H1 (cell line): Measurements from ENCODE around the gene PAWR. TPM values are rescaled to one million over a fixed set of nuclear protein-coding genes. Genes with fewer than 3 reads are reported as not detected.

ENCODE experiments used
- CTCF ChIA-PET: fragments of 300-600 bp; sonication (Branson Sonifier 250); formaldehyde crosslinking; loops from one replicate; lab custom pipeline; 2021; ENCODE audit not compliant: partially characterized antibody; lab: Charles Lee
- POLR2A ChIA-PET: fragments of 300-600 bp; sonication (Branson Sonifier 250); formaldehyde crosslinking; loops from one replicate; lab custom pipeline; 2021; ENCODE audit warnings: inconsistent platforms; ENCODE audit not compliant: partially characterized antibody; lab: Charles Lee
- DNase-seq, 2 experiments: peaks; one replicate each; pipeline versions ENCODE4 v3.0.0 to v3.0.0-alpha.2; 2010 to 2022; ENCODE audit warnings: low spot score in 2 of 2, low read depth in 1 of 2, mixed read lengths in 1 of 2
- FAIRE-seq: peaks from 2 replicates; lab custom pipeline; 2011; peaks lifted over from hg19 to GRCh38; lab: Jason Lieb, UNC
- H2AFZ ChIP-seq: 2 replicates; pipeline ENCODE4 v1.8.1; 2012; ENCODE audit warnings: low read length, inconsistent platforms
- H2AK5ac ChIP-seq: 2 replicates; pipeline ENCODE4 v1.6.1; 2013; ENCODE audit warnings: low read depth, low read length
- H2BK120ac ChIP-seq: replicated peaks from 2 replicates; pipeline ENCODE3; 2013; ENCODE audit warnings: low read depth, low read length, inconsistent platforms
- H2BK12ac ChIP-seq: 2 replicates; pipeline ENCODE4 v1.6.1; 2013; ENCODE audit warnings: low read depth, low read length
- H2BK15ac ChIP-seq: 2 replicates; pipeline ENCODE4 v1.6.1; 2013; ENCODE audit warnings: low read length
- H2BK20ac ChIP-seq: 2 replicates; pipeline ENCODE4 v1.6.1; 2013; ENCODE audit warnings: low read length
- H2BK5ac ChIP-seq: 2 replicates; pipeline ENCODE4 v1.6.1; 2013; ENCODE audit warnings: low read depth, low read length
- H3K14ac ChIP-seq: 2 replicates; pipeline ENCODE4 v1.6.1; 2013; ENCODE audit warnings: inconsistent platforms; ENCODE audit not compliant: insufficient read length
- H3K18ac ChIP-seq: 2 replicates; pipeline ENCODE4 v1.6.1; 2013; ENCODE audit warnings: low read length; ENCODE audit errors: extremely low read depth
- H3K23ac ChIP-seq: 2 replicates; pipeline ENCODE4 v1.6.1; 2013; ENCODE audit warnings: inconsistent platforms; ENCODE audit not compliant: insufficient read length
- H3K23me2 ChIP-seq: 2 replicates; pipeline ENCODE4 v1.6.1; 2013; ENCODE audit warnings: low read depth, low read length
- H3K27ac ChIP-seq: 2 replicates; pipeline ENCODE4 v1.6.1; 2011; ENCODE audit warnings: low read depth, low read length, inconsistent platforms
- H3K27me3 ChIP-seq, 4 experiments: replicated peaks in 1 of 4; 1 replicate in 1 of 4; 2 replicates in 3 of 4; pipeline versions ENCODE4 v1.6.1 to v1.8.1; 2011 to 2013; ENCODE audit warnings: low read length in 3 of 4, mild to moderate bottlenecking in 3 of 4, inconsistent platforms in 2 of 4, mixed read lengths in 2 of 4, moderate library complexity in 1 of 4; ENCODE audit not compliant: control insufficient read depth in 3 of 4, insufficient read depth in 3 of 4; ENCODE audit errors: extremely low read depth in 1 of 4
- H3K36me3 ChIP-seq, 4 experiments: 2 replicates each; pipeline versions ENCODE4 v1.6.1 to v1.8.1; 2011 to 2013; ENCODE audit warnings: mild to moderate bottlenecking in 4 of 4, low read length in 3 of 4, moderate library complexity in 2 of 4, control low read depth in 1 of 4, inconsistent platforms in 1 of 4; ENCODE audit not compliant: insufficient read depth in 4 of 4, control insufficient read depth in 2 of 4
- H3K4ac ChIP-seq: replicated peaks from 2 replicates; pipeline ENCODE3; 2013; ENCODE audit warnings: low read length, low read depth, mixed read lengths, inconsistent platforms; ENCODE audit not compliant: insufficient read length
- H3K4me1 ChIP-seq, 4 experiments: replicated peaks in 1 of 4; 1 replicate in 1 of 4; 2 replicates in 3 of 4; pipeline versions ENCODE4 v1.6.1 to v1.8.1; 2011 to 2013; ENCODE audit warnings: low read length in 3 of 4, inconsistent platforms in 2 of 4, mixed read lengths in 1 of 4; ENCODE audit not compliant: insufficient read depth in 4 of 4, control insufficient read depth in 3 of 4
- H3K4me2 ChIP-seq, 2 experiments: 2 replicates each; pipeline versions ENCODE4 v1.6.1 to v1.8.1; 2011 to 2013; ENCODE audit warnings: low read depth in 2 of 2, low read length in 2 of 2, control low read depth in 1 of 2, inconsistent platforms in 1 of 2, mild to moderate bottlenecking in 1 of 2; ENCODE audit not compliant: insufficient read depth in 1 of 2
- H3K4me3 ChIP-seq, 4 experiments: fragments of 200-600, 300-600 bp in 1 of 4; sonication (generic), shearing (Covaris generic), sonication (Bioruptor Twin) in 1 of 4; 2 replicates each; pipeline versions ENCODE4 v1.5.1 to v1.8.1; 2011 to 2016; ENCODE audit warnings: low read length in 4 of 4, low read depth in 3 of 4, control low read depth in 2 of 4, inconsistent platforms in 2 of 4, mild to moderate bottlenecking in 2 of 4, mixed read lengths in 1 of 4, moderate library complexity in 1 of 4; ENCODE audit not compliant: insufficient read depth in 2 of 4; ENCODE audit errors: extremely low read depth in 1 of 4
- H3K56ac ChIP-seq: replicated peaks from 2 replicates; pipeline ENCODE3; 2013; ENCODE audit warnings: low read depth, mild to moderate bottlenecking, mixed read lengths, low read length, inconsistent platforms; ENCODE audit not compliant: insufficient read length
- H3K79me1 ChIP-seq: 2 replicates; pipeline ENCODE4 v1.6.1; 2013; ENCODE audit warnings: low read depth, low read length, control low read depth
- H3K79me2 ChIP-seq, 2 experiments: 2 replicates each; pipeline versions ENCODE4 v1.6.1 to v1.8.1; 2012 to 2013; ENCODE audit warnings: low read length in 2 of 2, mild to moderate bottlenecking in 2 of 2, inconsistent platforms in 1 of 2; ENCODE audit not compliant: insufficient read depth in 2 of 2, control insufficient read depth in 1 of 2
- H3K9ac ChIP-seq, 4 experiments: replicated peaks in 1 of 4; 1 replicate in 1 of 4; 2 replicates in 3 of 4; pipeline versions ENCODE4 v1.6.1 to v1.8.1; 2011 to 2013; ENCODE audit warnings: low read depth in 3 of 4, low read length in 3 of 4, control low read depth in 2 of 4, mild to moderate bottlenecking in 2 of 4, moderate library complexity in 2 of 4, inconsistent platforms in 1 of 4; ENCODE audit errors: extremely low read depth in 1 of 4
- H3K9me3 ChIP-seq, 2 experiments: 2 replicates each; pipeline versions ENCODE4 v1.6.1 to v1.8.1; 2012 to 2013; ENCODE audit warnings: mild to moderate bottlenecking in 2 of 2, moderate library complexity in 2 of 2, control low read depth in 1 of 2, inconsistent platforms in 1 of 2, low read depth in 1 of 2, low read length in 1 of 2, mixed read lengths in 1 of 2; ENCODE audit not compliant: insufficient read depth in 2 of 2
- H4K20me1 ChIP-seq, 2 experiments: replicated peaks in 1 of 2; 2 replicates each; pipeline versions ENCODE3 to v1.8.1; 2011 to 2013; ENCODE audit warnings: inconsistent platforms in 2 of 2, low read length in 2 of 2, mild to moderate bottlenecking in 1 of 2; ENCODE audit not compliant: insufficient read depth in 2 of 2, control insufficient read depth in 1 of 2
- H4K5ac ChIP-seq: 2 replicates; pipeline ENCODE4 v1.6.1; 2013; ENCODE audit warnings: low read length, low read depth, mixed read lengths, inconsistent platforms; ENCODE audit not compliant: insufficient read length
- H4K8ac ChIP-seq: 2 replicates; pipeline ENCODE4 v1.8.0; 2013; ENCODE audit warnings: mild to moderate bottlenecking, moderate library complexity, low read length, inconsistent platforms; ENCODE audit not compliant: insufficient read depth; ENCODE audit errors: extremely low read depth
- H4K91ac ChIP-seq: replicated peaks from 2 replicates; pipeline ENCODE3; 2013; ENCODE audit warnings: low read length, mixed read lengths, inconsistent platforms; ENCODE audit not compliant: insufficient read length
- CBX5 ChIP-seq: fragments of 300-800, 300-1000 bp; sonication (generic); IDR thresholded peaks from 2 replicates; pipeline ENCODE4 v1.7.1; 2016; ENCODE audit warnings: antibody characterized with exemption, low read length, low read depth
- CBX8 ChIP-seq: fragments of 300-800, 300-1000 bp; sonication (generic); IDR thresholded peaks from 2 replicates; pipeline ENCODE4 v1.7.1; 2016; ENCODE audit warnings: low read depth, low read length, borderline replicate concordance
- CEBPB ChIP-seq: IDR thresholded peaks from 2 replicates; pipeline ENCODE4 v1.6.1; 2012; ENCODE audit warnings: low read depth, low read length
- FOSL1 ChIP-seq: IDR thresholded peaks from 2 replicates; pipeline ENCODE4 v1.6.1; 2011; ENCODE audit warnings: mild to moderate bottlenecking, low read depth, low read length, moderate library complexity; ENCODE audit not compliant: insufficient read depth
- HDAC2 ChIP-seq, 2 experiments: fragments of 300-600 bp in 1 of 2; sonication (generic) in 1 of 2; IDR thresholded peaks; 2 replicates each; pipeline ENCODE4 v1.6.1; 2011 to 2012; ENCODE audit warnings: low read depth in 2 of 2, low read length in 2 of 2, mild to moderate bottlenecking in 2 of 2, moderate library complexity in 2 of 2, borderline replicate concordance in 1 of 2, inconsistent platforms in 1 of 2
- KDM4A ChIP-seq: IDR thresholded peaks from one replicate; pipeline ENCODE4 v1.7.1; 2012; ENCODE audit warnings: low read depth, mild to moderate bottlenecking, moderate library complexity, low read length, inconsistent platforms; ENCODE audit not compliant: severe bottlenecking
- NANOG ChIP-seq: IDR thresholded peaks from 2 replicates; pipeline ENCODE4 v1.6.1; 2011; ENCODE audit warnings: low read length, low read depth, mild to moderate bottlenecking, inconsistent platforms; ENCODE audit not compliant: insufficient read depth, poor library complexity, severe bottlenecking
- RNF2 ChIP-seq: fragments of 200-900, 300-1000 bp; sonication (generic); IDR thresholded peaks from 2 replicates; pipeline ENCODE4 v1.7.1; 2016; ENCODE audit warnings: borderline replicate concordance, low read depth, mild to moderate bottlenecking, antibody characterized with exemption, low read length; ENCODE audit not compliant: poor library complexity, severe bottlenecking; ENCODE audit errors: missing control alignments
- SIRT6 ChIP-seq: IDR thresholded peaks from one replicate; pipeline ENCODE4 v1.7.1; 2012; ENCODE audit warnings: low read length, inconsistent platforms
- SUZ12 ChIP-seq: fragments of 200-600 bp; sonication (generic); IDR thresholded peaks from 2 replicates; pipeline ENCODE4 v1.6.1; 2012; ENCODE audit warnings: mild to moderate bottlenecking, inconsistent platforms, low read length, moderate library complexity, mixed read lengths
- TAF1 ChIP-seq: IDR thresholded peaks from 2 replicates; pipeline ENCODE4 v1.6.1; 2011; ENCODE audit warnings: mild to moderate bottlenecking, low read depth, low read length
- whole genome bisulfite sequencing, 2 experiments: shearing (Covaris generic) in 1 of 2; methylation state at CpG; one replicate each; pipeline versions ENCODE4 v1.1.6 to v1.1.7; 2013 to 2015; ENCODE audit warnings: low lambda C conversion rate in 2 of 2, mixed read lengths in 2 of 2, inconsistent platforms in 1 of 2, low coverage in 1 of 2, missing lambda C conversion rate in 1 of 2; ENCODE audit not compliant: insufficient replicate concordance in 2 of 2, insufficient coverage in 1 of 2, insufficient read length in 1 of 2; ENCODE audit errors: extremely low coverage in 1 of 2, missing lambda C conversion rate in 1 of 2; 5-methylcytosine and 5-hydroxymethylcytosine counted together
- polyA plus RNA-seq, 7 experiments: library from polyadenylated mRNA; depleted of rRNA in 3 of 7; stranded (reverse) in 5 of 7; unstranded in 2 of 7; fragments of >200 nt in 5 of 7; fragments of 200-250 nt in 2 of 7; gene quantifications; 1 replicate in 5 of 7; 2 replicates in 1 of 7; 4 replicates in 1 of 7; pipeline versions ENCODE4 v1.2.1 to v1.2.3, GENCODE V29; 2011 to 2013; ENCODE audit warnings: missing spikeins in 2 of 7, mixed read lengths in 2 of 7
- total RNA-seq: library from RNA; stranded (reverse); fragmentation: NEBNext Ultra II Directional; extraction: Animal tissue kit (Norgen Biotek cat#: 25700); gene quantifications from 2 replicates; pipeline ENCODE4 v1.2.1, GENCODE V29; 2021
- TF ChIP-seq, protein P1 (sequence below): IDR thresholded peaks from 2 replicates; pipeline ENCODE4 v1.6.1; 2011; ENCODE audit warnings: low read length, improper control_type of control experiment

PAWR gene
- total and polyA plus RNA-seq, 2 of the 8 experiments (the other 6 are each of a cell fraction or from before 2014, with no cell fraction given): 28.3 to 327 TPM

DNA sequence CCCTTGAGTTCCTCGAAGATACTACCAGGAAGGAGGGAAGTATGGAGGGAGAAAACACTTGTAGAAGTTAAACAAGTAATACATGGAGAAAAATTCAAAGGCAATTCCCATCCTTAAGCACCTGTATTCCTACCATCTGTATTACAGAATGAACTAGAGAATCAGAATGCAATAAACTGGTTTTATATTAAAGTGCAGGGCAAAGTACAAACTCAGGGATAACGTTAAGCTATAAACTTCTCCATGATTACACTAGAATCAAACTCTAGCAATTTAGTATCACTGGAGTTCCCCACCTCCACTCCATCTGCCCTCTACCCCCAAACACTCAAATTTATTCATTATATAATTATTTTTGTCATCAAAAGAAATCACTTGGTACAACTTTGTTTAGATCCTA, 13.1 kb downstream of the PAWR start:
- Histone ChIP-seq H3K9me3 (no peaks in the 10 kb centered on the region), H2BK20ac (no peak overlapping the region), H3K36me3 (no peaks in the 10 kb centered on the region; a peak in 1 of 8 replicates), H2BK12ac (no peak overlapping the region), H3K27me3 (no peaks in the 10 kb centered on the region), H3K4me2 (no peak overlapping the region), H2AFZ (no peak overlapping the region), H3K14ac (no peak overlapping the region), H3K4ac (no peak overlapping the region), H3K79me1 (no peaks in the 10 kb centered on the region), H2BK15ac (no peak overlapping the region), H2BK5ac (no peak overlapping the region), H3K4me3 (no peak overlapping the region), H3K9ac (no peak overlapping the region), H3K23me2 (no peaks in the 10 kb centered on the region), H3K23ac (no peak overlapping the region), H4K91ac (no peak overlapping the region), H4K8ac (no peak overlapping the region), H2BK120ac (no peak overlapping the region), H3K56ac (no peak overlapping the region), H4K5ac (no peak overlapping the region), H2AK5ac (no peak overlapping the region), H3K79me2 (peaks cover 58 to 100% of the 10 kb centered on the region in 2 experiments), H3K27ac (no peak overlapping the region), H3K18ac (no peak overlapping the region), H4K20me1 (peaks cover 22 to 40% of the 10 kb centered on the region in 2 experiments), H3K4me1 (peaks cover 0 to 28% (median 11%) of the 10 kb centered on the region in 4 experiments; a peak in 5 of 7 replicates)
- WGBS, 2 experiments: 89% methylated on average over 2 of the region's 2 CpGs; no CpG with 5 or more reads in 1 of the 2 experiments
- no peak for DNase-seq
- no peak for FAIRE-seq
- ChIA-PET CTCF (no interaction called here), POLR2A (interaction anchor here (7.8 kb wide), 1 partner anchor 11 kb away, joined by 91 read pairs; the partner anchor contains the start of gene PAWR)
- TF ChIP-seq SUZ12: no peak
- TF ChIP-seq SIRT6: no peak
- TF ChIP-seq FOSL1: no peak
- no peak for TF ChIP-seq KDM4A
- TF ChIP-seq CBX8: no peak
- TF ChIP-seq CEBPB: no peak
- TF ChIP-seq TAF1: no peak
- no peak for TF ChIP-seq CBX5
- TF ChIP-seq NANOG: no peak
- TF ChIP-seq, protein P1, sequence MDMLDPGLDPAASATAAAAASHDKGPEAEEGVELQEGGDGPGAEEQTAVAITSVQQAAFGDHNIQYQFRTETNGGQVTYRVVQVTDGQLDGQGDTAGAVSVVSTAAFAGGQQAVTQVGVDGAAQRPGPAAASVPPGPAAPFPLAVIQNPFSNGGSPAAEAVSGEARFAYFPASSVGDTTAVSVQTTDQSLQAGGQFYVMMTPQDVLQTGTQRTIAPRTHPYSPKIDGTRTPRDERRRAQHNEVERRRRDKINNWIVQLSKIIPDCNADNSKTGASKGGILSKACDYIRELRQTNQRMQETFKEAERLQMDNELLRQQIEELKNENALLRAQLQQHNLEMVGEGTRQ: no peak
- TF ChIP-seq RNF2: no peak
- TF ChIP-seq HDAC2 (IDR thresholded peaks at IDR 0.05; ENCODE audit: borderline replicate concordance in 1 of 2, low read depth in 2 of 2, low read length in 2 of 2): no peak
